Stimulated activated CD4-positive, alpha-beta T cell treated with anti-CD3 and anti-CD28 coated beads, Interleukin-4, amount 100 ng/mL, for 48 hours (primary cell): ENCODE data around the gene ZBTB12.

ENCODE experiments used
- DNase-seq, 2 donors: peaks; one replicate each; pipeline ENCODE4 v3.0.0-alpha.2; 2020; ENCODE audit warnings: low read depth in 2 of 2

Gene ZBTB12

GRCh38 chr6:31896856-31897611 is 4.9 kb downstream of the ZBTB12 start:
- no peak for DNase-seq

GRCh38 chr6:31896493-31896855 is 5.4 kb downstream of the ZBTB12 start:
- no peak for DNase-seq

- DNase-seq = no peak
These were observed 9.1 kb downstream of the ZBTB12 start for GRCh38 chr6:31892821-31893220.

- DNase-seq = no peak
These were observed 12.4 kb downstream of the ZBTB12 start for GRCh38 chr6:31889331-31889972.

- DNase-seq = peak; percentile 48 to 65
These were observed 13.3 kb downstream of the ZBTB12 start for GRCh38 chr6:31888276-31889258.

GRCh38 chr6:31887173-31888007 is 14.5 kb downstream of the ZBTB12 start:
- no peak for DNase-seq

- no peak for DNase-seq
These were observed 15.3 kb downstream of the ZBTB12 start for GRCh38 chr6:31886541-31886991.

GRCh38 chr6:31884528-31885035 is 17.3 kb downstream of the ZBTB12 start:
- DNase-seq = no peak

- no peak for DNase-seq
These were observed 18.2 kb downstream of the ZBTB12 start for GRCh38 chr6:31883676-31884075.

- no peak for DNase-seq
These were observed 19.5 kb downstream of the ZBTB12 start for GRCh38 chr6:31882344-31882743.

- no peak for DNase-seq
These were observed 20.6 kb downstream of the ZBTB12 start for GRCh38 chr6:31881136-31881859.

GRCh38 chr6:31880616-31881015 is 21.3 kb downstream of the ZBTB12 start:
- no peak for DNase-seq

- DNase-seq = no peak
These were observed 22.0 kb downstream of the ZBTB12 start for GRCh38 chr6:31879901-31880300.

- DNase-seq = no peak
These were observed 22.7 kb downstream of the ZBTB12 start for GRCh38 chr6:31879143-31879542.

GRCh38 chr6:31878726-31879125 is 23.2 kb downstream of the ZBTB12 start, which contains the start of gene SLC44A4:
Gene SLC44A4 (minus strand): TSS chr6:31878997. CDS start chr6:31878980, 17 bp downstream.
- no peak for DNase-seq

GRCh38 chr6:31878222-31878621 is 23.7 kb downstream of the ZBTB12 start:
- no peak for DNase-seq

- DNase-seq = no peak
These were observed 24.2 kb downstream of the ZBTB12 start for GRCh38 chr6:31877651-31878161.

GRCh38 chr6:31877125-31877650 is 24.7 kb downstream of the ZBTB12 start:
- no peak for DNase-seq

- DNase-seq = no peak
These were observed 25.5 kb downstream of the ZBTB12 start for GRCh38 chr6:31876357-31876756.

GRCh38 chr6:31875877-31876276 is 26.0 kb downstream of the ZBTB12 start:
- no peak for DNase-seq
